BLaER1 treated with 17β-estradiol and CSF1 and Interleukin-3, amounts not matched to agents 10 nM and 100 nM (cell line): ENCODE measurements around the gene RRBP1.

Source experiments
- H3K27ac ChIP-seq, 11 experiments: shearing (Covaris generic); formaldehyde crosslinking; 2 replicates each; pipeline ENCODE4 v1.8.1; 2022
- H3K27me3 ChIP-seq, 11 experiments: shearing (Covaris generic); formaldehyde crosslinking; 2 replicates each; pipeline ENCODE4 v1.8.1; 2022
- H3K36me3 ChIP-seq, 11 experiments: shearing (Covaris generic); formaldehyde crosslinking; 2 replicates each; pipeline ENCODE4 v1.8.1; 2022
- H3K4me1 ChIP-seq, 10 experiments: shearing (Covaris generic); formaldehyde crosslinking; 2 replicates each; pipeline ENCODE4 v1.8.1; 2022
- H3K4me2 ChIP-seq, 11 experiments: shearing (Covaris generic); formaldehyde crosslinking; 2 replicates each; pipeline ENCODE4 v1.8.1; 2022
- H3K4me3 ChIP-seq, 10 experiments: shearing (Covaris generic); formaldehyde crosslinking; 2 replicates each; pipeline ENCODE4 v1.8.1; 2022
- H3K9ac ChIP-seq, 11 experiments: shearing (Covaris generic); formaldehyde crosslinking; 2 replicates each; pipeline ENCODE4 v1.8.1; 2022
- H3K9me3 ChIP-seq, 11 experiments: shearing (Covaris generic); formaldehyde crosslinking; replicated peaks in 1 of 11; 2 replicates each; pipeline ENCODE4 v1.8.1; 2022
- H4K20me1 ChIP-seq, 11 experiments: shearing (Covaris generic); formaldehyde crosslinking; 2 replicates each; pipeline ENCODE4 v1.8.1; 2022
- Cebpa-rat ChIP-seq, 11 experiments: shearing (Covaris generic); IDR thresholded peaks; 2 replicates each; pipeline ENCODE4 v1.8.1; 2022

Gene RRBP1

DNA sequence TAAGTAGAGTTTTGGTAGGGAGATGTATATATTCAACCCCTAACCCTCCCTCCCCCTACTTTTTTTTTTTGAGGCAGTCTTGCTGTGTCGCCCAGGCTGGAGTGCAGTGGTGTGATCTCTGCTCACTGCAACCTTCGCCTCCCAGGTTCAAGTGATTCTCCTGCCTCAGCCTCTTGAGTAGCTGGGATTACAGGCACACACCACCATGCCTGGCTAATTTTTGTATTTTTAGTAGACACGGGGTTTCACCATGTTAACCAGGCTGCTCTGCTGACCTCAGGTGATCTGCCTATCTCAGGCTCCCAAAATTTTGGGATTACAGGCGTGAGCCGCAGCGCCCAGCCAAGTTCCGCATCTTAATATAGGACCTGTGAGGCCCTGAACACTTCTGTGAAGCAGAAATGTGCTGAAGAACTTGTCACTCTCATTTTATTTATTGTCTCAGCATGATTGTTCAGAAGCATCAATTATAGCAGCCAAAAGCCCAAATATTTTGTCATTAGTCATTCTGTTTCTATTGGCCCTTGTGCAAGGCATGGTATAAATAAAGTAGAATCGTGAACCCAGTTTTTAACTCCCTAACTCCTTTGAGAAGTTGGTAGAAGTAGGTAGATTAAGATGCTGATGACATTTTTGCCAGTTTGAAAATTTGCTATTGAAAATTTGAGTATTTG is 92.7 kb downstream of the RRBP1 start:
- H3K27me3 ChIP-seq = no peaks in the 10 kb centered on the region
- no peak overlapping the region for H3K4me3 ChIP-seq
- no peaks in the 10 kb centered on the region for H3K9me3 ChIP-seq
- no peak for TF ChIP-seq Cebpa-rat (IDR thresholded peaks at IDR 0.05)
- no peak overlapping the region for H3K9ac ChIP-seq
- H3K36me3 ChIP-seq = peaks cover 0 to 6% (median 0%) of the 10 kb centered on the region in 11 experiments; a peak in 3 of 22 replicates
- peaks cover 0 to 71% (median 0%) of the 10 kb centered on the region in 11 experiments; a peak in 5 of 22 replicates for H4K20me1 ChIP-seq
- H3K27ac ChIP-seq = no peak overlapping the region
- H3K4me1 ChIP-seq = peaks cover 13 to 52% (median 32%) of the 10 kb centered on the region in 10 experiments; a peak in 19 of 20 replicates
- H3K4me2 ChIP-seq = peak overlapping the region in 6 of 11 experiments; percentile 20 to 79 (median 64); a peak in 12 of 22 replicates

DNA sequence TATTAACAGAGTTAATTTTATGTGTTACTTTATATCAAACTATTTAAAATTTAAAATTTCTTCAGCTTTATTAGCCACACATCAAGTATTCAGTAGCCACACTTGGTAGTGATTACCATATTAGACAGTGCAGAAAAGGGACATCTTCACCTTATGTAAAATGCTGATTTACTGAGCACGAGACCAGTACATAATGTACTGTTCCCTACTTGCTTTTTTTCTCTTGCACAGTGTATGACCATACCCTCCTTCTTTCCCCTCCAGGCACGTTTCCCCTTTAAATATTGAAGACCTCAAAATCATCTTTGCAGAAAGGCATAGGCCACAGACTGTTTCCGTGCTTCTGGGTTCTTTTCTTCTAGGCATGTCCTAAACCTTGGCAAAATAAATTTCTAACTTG is 94.2 kb downstream of the RRBP1 start:
- no peaks in the 10 kb centered on the region for H3K27me3 ChIP-seq
- no peak for TF ChIP-seq Cebpa-rat (IDR thresholded peaks at IDR 0.05)
- no peak overlapping the region for H3K27ac ChIP-seq
- no peak overlapping the region for H3K4me3 ChIP-seq
- H3K4me2 ChIP-seq = peak overlapping the region in 4 of 11 experiments; percentile 11 to 54 (median 28); a peak in 5 of 22 replicates
- no peak overlapping the region; a peak in 1 of 22 replicates for H3K9ac ChIP-seq
- H4K20me1 ChIP-seq = peaks cover 0 to 67% (median 0%) of the 10 kb centered on the region in 11 experiments; a peak in 5 of 22 replicates
- H3K9me3 ChIP-seq = no peaks in the 10 kb centered on the region
- peaks cover 0 to 6% (median 0%) of the 10 kb centered on the region in 11 experiments; a peak in 3 of 22 replicates for H3K36me3 ChIP-seq
- H3K4me1 ChIP-seq = peaks cover 13 to 52% (median 31%) of the 10 kb centered on the region in 10 experiments; a peak in 19 of 20 replicates

DNA sequence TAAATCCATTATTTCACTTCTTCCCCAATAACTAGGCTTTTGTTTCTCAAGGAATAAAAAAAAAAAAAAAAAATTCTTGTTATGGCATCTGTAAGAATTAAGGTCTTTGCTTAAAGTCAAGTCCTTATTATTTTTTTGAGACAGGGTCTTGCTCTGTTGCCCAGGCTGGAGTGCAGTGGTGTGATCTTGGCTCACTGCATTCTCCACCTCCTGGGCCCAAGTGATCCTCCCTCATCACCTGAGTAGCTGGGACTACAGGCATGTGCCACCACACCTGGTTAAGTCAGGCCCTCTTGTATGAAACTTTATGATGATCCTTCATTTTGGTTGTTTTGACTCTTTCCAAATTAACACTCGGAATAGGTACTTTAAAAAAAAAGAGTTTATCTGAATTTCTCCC is 94.9 kb downstream of the RRBP1 start:
- Histone ChIP-seq H3K27ac (no peak overlapping the region), H3K9ac (no peak overlapping the region), H3K4me1 (peaks cover 13 to 50% (median 31%) of the 10 kb centered on the region in 10 experiments; a peak in 19 of 20 replicates), H3K27me3 (no peaks in the 10 kb centered on the region), H4K20me1 (peaks cover 0 to 67% (median 0%) of the 10 kb centered on the region in 11 experiments; a peak in 4 of 22 replicates), H3K4me3 (no peak overlapping the region), H3K36me3 (peaks cover 0 to 4% (median 0%) of the 10 kb centered on the region in 11 experiments; a peak in 3 of 22 replicates), H3K9me3 (no peaks in the 10 kb centered on the region), H3K4me2 (no peak overlapping the region)
- TF ChIP-seq Cebpa-rat (IDR thresholded peaks at IDR 0.05) = no peak

DNA sequence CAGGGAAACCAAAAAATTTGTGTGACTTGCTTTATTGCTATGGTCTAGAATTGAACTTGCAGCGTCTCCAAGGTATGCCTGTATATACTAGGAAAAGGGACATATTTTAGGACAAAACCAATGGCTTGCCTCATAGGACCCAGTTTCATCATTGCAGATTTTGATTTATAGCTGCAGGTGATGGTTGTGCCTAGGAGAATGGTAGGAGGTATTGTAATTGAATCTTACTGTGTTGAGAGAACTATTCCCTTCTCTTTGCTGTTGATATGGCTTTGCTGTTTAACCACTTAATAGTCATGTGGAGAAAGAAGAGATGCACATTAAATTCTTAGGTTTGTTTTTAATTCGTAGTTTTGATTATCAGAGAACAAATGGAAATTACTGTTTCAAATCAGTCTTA is 95.8 kb downstream of the RRBP1 start:
- H3K4me1 ChIP-seq = peaks cover 13 to 41% (median 27%) of the 10 kb centered on the region in 10 experiments; a peak in 19 of 20 replicates
- H3K27ac ChIP-seq = no peak overlapping the region
- no peaks in the 10 kb centered on the region; a peak in 1 of 22 replicates for H3K36me3 ChIP-seq
- H3K4me3 ChIP-seq = no peak overlapping the region
- no peaks in the 10 kb centered on the region for H3K27me3 ChIP-seq
- H4K20me1 ChIP-seq = peaks cover 0 to 62% (median 0%) of the 10 kb centered on the region in 11 experiments; a peak in 4 of 22 replicates
- no peak overlapping the region for H3K4me2 ChIP-seq
- no peak for TF ChIP-seq Cebpa-rat (IDR thresholded peaks at IDR 0.05)
- no peak overlapping the region for H3K9ac ChIP-seq
- H3K9me3 ChIP-seq = 0 out of 22 replicates have a peak, but pooled peaks cover 0 to 2% (median 0%) of the 10 kb centered on the region in 11 experiments

DNA sequence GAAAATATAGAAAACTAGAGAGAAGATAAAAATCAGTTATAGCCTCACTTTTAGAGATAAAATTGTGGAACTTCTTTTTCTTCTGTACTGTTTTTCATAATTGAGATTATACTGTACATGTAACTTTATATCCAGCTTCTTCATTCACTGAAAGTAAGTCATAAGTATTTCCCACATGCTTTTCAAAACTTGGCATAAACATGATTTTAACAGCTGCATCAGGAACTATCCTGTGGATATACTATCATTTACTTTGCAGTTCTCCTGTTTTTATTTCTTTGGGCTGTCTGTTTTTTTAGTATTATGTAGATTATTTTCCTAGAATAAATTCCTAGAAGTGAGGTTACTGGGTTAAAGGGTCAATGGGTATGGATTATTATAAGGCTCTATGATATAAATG is 97.4 kb downstream of the RRBP1 start:
- H3K4me2 ChIP-seq = no peak overlapping the region

DNA sequence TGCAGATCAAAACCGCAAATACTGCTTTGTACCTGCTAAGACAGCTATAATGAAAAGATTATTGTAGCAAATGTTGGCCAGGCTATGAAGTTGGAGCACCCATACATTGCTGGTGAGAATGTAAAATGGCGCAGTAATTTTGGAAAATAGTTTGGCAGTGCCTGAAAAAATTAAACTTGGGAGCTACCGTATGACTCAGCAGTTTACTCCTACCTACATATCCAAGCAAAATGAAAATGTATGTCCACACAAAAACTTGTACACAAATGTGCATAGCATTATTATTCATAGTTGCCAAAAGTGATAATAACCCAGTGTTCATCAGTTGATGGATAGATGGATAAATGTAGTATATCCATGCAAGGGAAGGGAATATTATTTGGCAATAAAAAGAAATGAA is 98.9 kb downstream of the RRBP1 start:
- H4K20me1 ChIP-seq = peaks cover 0 to 73% (median 0%) of the 10 kb centered on the region in 11 experiments; a peak in 5 of 22 replicates

More for the DNA sequence above, 97.4 kb downstream of the RRBP1 start:
- Histone ChIP-seq H3K9ac (no peak overlapping the region), H3K9me3 (peaks cover 0 to 6% (median 0%) of the 10 kb centered on the region in 11 experiments; a peak in 1 of 22 replicates), H4K20me1 (peaks cover 0 to 69% (median 0%) of the 10 kb centered on the region in 11 experiments; a peak in 4 of 22 replicates), H3K27me3 (no peaks in the 10 kb centered on the region), H3K27ac (no peak overlapping the region), H3K4me1 (peaks cover 5 to 26% (median 13%) of the 10 kb centered on the region in 10 experiments; a peak in 18 of 20 replicates), H3K4me3 (no peak overlapping the region), H3K36me3 (peaks cover 0 to 4% (median 0%) of the 10 kb centered on the region in 11 experiments; a peak in 1 of 22 replicates)
- no peak for TF ChIP-seq Cebpa-rat (IDR thresholded peaks at IDR 0.05)

DNA sequence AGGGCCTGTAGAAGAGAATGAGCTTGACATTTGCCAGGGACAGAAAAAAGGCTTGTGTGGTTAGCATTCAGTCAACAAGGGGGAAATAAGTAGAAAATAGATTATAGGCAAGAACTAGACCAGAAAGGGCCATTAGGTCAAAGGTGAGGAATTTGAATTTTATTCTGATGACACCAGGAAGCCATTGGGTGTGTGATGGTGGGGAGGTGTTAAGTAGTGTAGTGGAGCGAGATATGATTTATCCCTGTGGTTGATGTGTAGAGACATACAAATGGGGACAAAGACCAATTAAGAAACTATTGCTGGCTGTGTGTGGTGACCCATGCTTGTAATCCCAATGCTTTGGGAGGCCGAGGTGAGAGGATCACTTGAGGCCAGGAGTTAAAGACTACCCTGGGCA is 101.1 kb downstream of the RRBP1 start:
- H3K36me3 ChIP-seq = peaks cover 0 to 4% (median 0%) of the 10 kb centered on the region in 11 experiments; a peak in 3 of 22 replicates
- peaks cover 0 to 72% (median 0%) of the 10 kb centered on the region in 11 experiments; a peak in 5 of 22 replicates for H4K20me1 ChIP-seq
- H3K4me3 ChIP-seq = no peak overlapping the region
- no peak overlapping the region for H3K9ac ChIP-seq
- no peak overlapping the region for H3K4me2 ChIP-seq
- TF ChIP-seq Cebpa-rat (IDR thresholded peaks at IDR 0.05) = no peak
- H3K27me3 ChIP-seq = no peaks in the 10 kb centered on the region
- peaks cover 0 to 3% (median 0%) of the 10 kb centered on the region in 10 experiments; a peak in 1 of 20 replicates for H3K4me1 ChIP-seq
- H3K9me3 ChIP-seq = peaks cover 0 to 6% (median 0%) of the 10 kb centered on the region in 11 experiments; a peak in 1 of 22 replicates
- no peak overlapping the region for H3K27ac ChIP-seq

More for the DNA sequence above, 98.9 kb downstream of the RRBP1 start:
- Histone ChIP-seq H3K27ac (no peak overlapping the region), H3K9ac (no peak overlapping the region), H3K36me3 (peaks cover 0 to 4% (median 0%) of the 10 kb centered on the region in 11 experiments; a peak in 2 of 22 replicates), H3K27me3 (no peaks in the 10 kb centered on the region), H3K4me1 (peaks cover 0 to 11% (median 4%) of the 10 kb centered on the region in 10 experiments; a peak in 8 of 20 replicates), H3K4me2 (no peak overlapping the region), H3K9me3 (peaks cover 0 to 6% (median 0%) of the 10 kb centered on the region in 11 experiments; a peak in 1 of 22 replicates), H3K4me3 (no peak overlapping the region)
- no peak for TF ChIP-seq Cebpa-rat (IDR thresholded peaks at IDR 0.05)

DNA sequence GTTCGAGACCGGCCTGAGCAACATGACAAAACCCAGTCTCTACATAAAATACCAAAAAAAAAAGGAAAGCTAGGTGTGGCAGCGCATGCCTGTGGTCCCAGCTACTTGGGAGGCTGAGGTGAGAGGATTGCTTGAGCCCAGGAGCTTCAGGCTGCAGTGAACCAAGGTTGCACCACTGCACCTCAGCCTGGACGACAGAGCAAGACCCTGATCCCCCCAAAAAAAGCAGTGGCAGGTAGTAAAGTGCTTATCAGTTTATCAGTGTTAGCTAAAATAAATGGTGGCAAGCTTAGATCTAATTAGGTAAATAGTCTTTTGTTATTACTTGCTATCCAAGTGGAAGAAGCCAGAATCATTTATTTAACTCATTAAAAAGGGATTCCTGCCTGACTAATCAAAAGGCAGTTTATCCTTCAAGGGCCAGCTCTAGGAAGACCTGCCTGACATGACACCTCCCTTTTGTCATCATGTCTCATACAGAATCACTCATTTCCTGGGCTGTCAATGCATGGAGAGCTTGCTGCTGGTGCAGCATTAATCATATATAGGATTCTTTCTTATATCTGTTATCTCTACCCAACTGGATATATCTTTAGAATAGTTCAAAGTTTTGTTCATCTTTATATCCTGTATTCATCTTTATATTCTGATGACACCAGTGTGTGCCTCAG is 102.5 kb downstream of the RRBP1 start:
- H4K20me1 ChIP-seq = peaks cover 0 to 76% (median 0%) of the 10 kb centered on the region in 11 experiments; a peak in 6 of 22 replicates
- H3K27ac ChIP-seq = no peak overlapping the region
- no peak overlapping the region for H3K4me2 ChIP-seq

More for the DNA sequence above, 102.5 kb downstream of the RRBP1 start:
- Histone ChIP-seq H3K9ac (no peak overlapping the region), H3K9me3 (peaks cover 0 to 6% (median 0%) of the 10 kb centered on the region in 11 experiments; a peak in 1 of 22 replicates), H3K36me3 (peaks cover 0 to 4% (median 0%) of the 10 kb centered on the region in 11 experiments; a peak in 3 of 22 replicates), H3K4me1 (0 out of 20 replicates have a peak, but pooled peaks cover 0 to 3% (median 0%) of the 10 kb centered on the region in 10 experiments), H3K4me3 (no peak overlapping the region), H3K27me3 (no peaks in the 10 kb centered on the region)
- TF ChIP-seq Cebpa-rat (IDR thresholded peaks at IDR 0.05) = no peak
